Transverse colon (tissue), 4 donors: ENCODE measurements around the gene NR4A1. TPM values are rescaled to one million over a fixed set of nuclear protein-coding genes. Genes with fewer than 3 reads are reported as not detected.

Experiments
- DNase-seq: peaks from one replicate; pipeline ENCODE4 v3.0.0-alpha.2; 2019
- H3K27ac ChIP-seq, 4 donors: fragments of 200-600 bp; sonication (generic); 2 replicates each; pipeline ENCODE4 v1.5.1; 2016 to 2018; ENCODE audit warnings: inconsistent platforms in 4 of 4
- H3K27me3 ChIP-seq: fragments of 200-600 bp; sonication (generic); 2 replicates; pipeline ENCODE4 v1.5.1; 2017; ENCODE audit warnings: inconsistent platforms
- H3K36me3 ChIP-seq, 4 donors: fragments of 200-600 bp; sonication (generic); 2 replicates each; pipeline ENCODE4 v1.5.1; 2017 to 2019; ENCODE audit warnings: inconsistent platforms in 4 of 4
- H3K4me1 ChIP-seq, 4 donors: fragments of 200-600 bp; sonication (generic); 2 replicates each; pipeline ENCODE4 v1.5.1; 2017 to 2020; ENCODE audit warnings: inconsistent platforms in 4 of 4
- H3K4me3 ChIP-seq, 4 donors: fragments of 200-600 bp; sonication (generic); 1 replicate in 1 of 4; 2 replicates in 3 of 4; pipeline versions ENCODE4 v1.5.1 to v1.6.1; 2017 to 2019; ENCODE audit warnings: inconsistent platforms in 4 of 4
- H3K9me3 ChIP-seq, 2 donors: fragments of 200-600 bp; sonication (generic); 2 replicates each; pipeline ENCODE4 v1.5.1; 2017 to 2019; ENCODE audit warnings: inconsistent platforms in 2 of 2
- EP300 ChIP-seq: sonication (generic); formaldehyde crosslinking; IDR thresholded peaks from one replicate; pipeline ENCODE4 v1.6.1; 2017; ENCODE audit warnings: antibody characterized with exemption, low read depth
- POLR2A ChIP-seq: fragments of 450-650 bp; IDR thresholded peaks from one replicate; pipeline ENCODE4 v1.6.1; 2016; ENCODE audit warnings: antibody characterized with exemption, mild to moderate bottlenecking, moderate library complexity
- POLR2AphosphoS5 ChIP-seq, 3 donors: sonication (generic); formaldehyde crosslinking; IDR thresholded peaks; one replicate each; pipeline ENCODE4 v1.6.1; 2016; ENCODE audit warnings: antibody characterized with exemption in 3 of 3
- WGBS, 2 donors: methylation state at CpG; one replicate each; pipeline ENCODE4 v1.1.5; 2018; ENCODE audit warnings: low coverage in 1 of 2; 5-methylcytosine and 5-hydroxymethylcytosine counted together
- in situ Hi-C, 4 donors: fragments of 200-750 bp; cut with MboI; loops; one replicate each; pipeline versions ENCODE4 v1.15.0 to v1.15.1; 2017; ENCODE audit warnings: low sequenced_read_pairs in 3 of 4, low pct_ligation_motif_present in 1 of 4, low pct_unique_long_range_greater_than_20kb in 1 of 4
- intact Hi-C: fragments of 100-400 bp; cut with DNase I; formaldehyde crosslinking; loops from one replicate; pipeline ENCODE4 v1.15.1; 2023; ENCODE audit warnings: low total_unique reads
- total RNA-seq, 4 donors: library from RNA; depleted of rRNA; stranded (reverse); fragments of >200 nt; gene quantifications; one replicate each; pipeline ENCODE4 v1.1.0, GENCODE V29; 2016
- TF ChIP-seq, protein P1 (sequence below), 5 experiments: fragments of 200-600 bp in 3 of 5; fragments of 450-650 bp in 2 of 5; sonication (generic) in 3 of 5; IDR thresholded peaks; 1 replicate in 2 of 5; 2 replicates in 3 of 5; pipeline ENCODE4 v1.5.1; 2016 to 2017; ENCODE audit warnings: antibody characterized with exemption in 5 of 5, inconsistent platforms in 3 of 5, mild to moderate bottlenecking in 2 of 5, moderate library complexity in 1 of 5

The NR4A1 gene
- total RNA-seq, 4 donors from 2014 or later: 50.7 to 102 (median 76.9) TPM

GRCh38 chr12:52007158-52007921 is 43.9 kb upstream of the NR4A1 start:
- H3K4me3 ChIP-seq: peak overlapping the region; percentile 30 to 82 (median 64)
- peak overlapping the region; percentile 78 to 91 (median 82) for H3K27ac ChIP-seq
- no peaks in the 10 kb centered on the region for H3K36me3 ChIP-seq
- TF ChIP-seq POLR2AphosphoS5 (IDR thresholded peaks at IDR 0.05): peak in 2 of 3 donors; percentile 4 to 31
- peak; percentile 7 for TF ChIP-seq POLR2A
- no peak for TF ChIP-seq EP300
- in situ Hi-C loops (no loop called here), intact Hi-C loops (no loop called here)
- peak; percentile 50 for DNase-seq
- WGBS, 2 donors: 14% methylated on average over 47 of the region's 72 CpGs; no CpG with 5 or more reads in 1 of the 2 donors
- peaks cover 0 to 36% (median 19%) of the 10 kb centered on the region in 4 donors for H3K4me1 ChIP-seq
- H3K27me3 ChIP-seq: peaks cover 30% of the 10 kb centered on the region
- H3K9me3 ChIP-seq: no peaks in the 10 kb centered on the region

DNA sequence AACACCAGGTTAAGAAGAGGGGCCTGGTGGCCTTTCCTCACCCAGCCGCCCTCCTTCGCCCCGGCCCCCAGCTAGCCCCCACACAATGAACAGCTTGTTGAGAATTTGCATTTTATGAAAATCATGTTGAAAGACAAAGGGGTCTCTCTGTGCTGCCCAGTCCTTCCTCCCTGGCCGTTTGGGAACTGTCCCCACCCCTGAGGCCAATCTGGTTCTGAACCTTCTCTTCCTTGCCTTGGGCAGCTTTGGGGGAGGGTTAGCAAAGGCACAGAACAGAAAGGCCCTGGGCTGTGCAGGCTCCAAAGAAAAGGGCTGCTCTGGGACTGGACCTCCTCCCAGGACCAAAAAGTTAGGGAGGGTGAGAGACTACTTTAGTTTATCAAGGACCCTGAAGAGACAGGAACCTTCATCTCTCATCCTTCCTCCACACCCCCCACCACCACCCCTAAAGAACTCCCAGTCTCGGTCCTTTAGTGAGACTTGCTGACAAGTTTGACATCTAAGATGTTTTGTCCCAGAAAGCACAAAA is 43.2 kb upstream of the NR4A1 start:
- WGBS, 2 donors: 46 to 73% methylated on average over 3 to 5 of the region's 5 CpGs
- DNase-seq: no peak
- Histone ChIP-seq H3K4me1 (peaks cover 0 to 36% (median 19%) of the 10 kb centered on the region in 4 donors), H3K9me3 (no peaks in the 10 kb centered on the region), H3K4me3 (peak overlapping the region; percentile 30 to 82 (median 64)), H3K36me3 (no peaks in the 10 kb centered on the region), H3K27ac (peak overlapping the region; percentile 78 to 91 (median 82)), H3K27me3 (peaks cover 30% of the 10 kb centered on the region)
- in situ Hi-C loops (no loop called here), intact Hi-C loops (no loop called here)
- TF ChIP-seq, protein P1, sequence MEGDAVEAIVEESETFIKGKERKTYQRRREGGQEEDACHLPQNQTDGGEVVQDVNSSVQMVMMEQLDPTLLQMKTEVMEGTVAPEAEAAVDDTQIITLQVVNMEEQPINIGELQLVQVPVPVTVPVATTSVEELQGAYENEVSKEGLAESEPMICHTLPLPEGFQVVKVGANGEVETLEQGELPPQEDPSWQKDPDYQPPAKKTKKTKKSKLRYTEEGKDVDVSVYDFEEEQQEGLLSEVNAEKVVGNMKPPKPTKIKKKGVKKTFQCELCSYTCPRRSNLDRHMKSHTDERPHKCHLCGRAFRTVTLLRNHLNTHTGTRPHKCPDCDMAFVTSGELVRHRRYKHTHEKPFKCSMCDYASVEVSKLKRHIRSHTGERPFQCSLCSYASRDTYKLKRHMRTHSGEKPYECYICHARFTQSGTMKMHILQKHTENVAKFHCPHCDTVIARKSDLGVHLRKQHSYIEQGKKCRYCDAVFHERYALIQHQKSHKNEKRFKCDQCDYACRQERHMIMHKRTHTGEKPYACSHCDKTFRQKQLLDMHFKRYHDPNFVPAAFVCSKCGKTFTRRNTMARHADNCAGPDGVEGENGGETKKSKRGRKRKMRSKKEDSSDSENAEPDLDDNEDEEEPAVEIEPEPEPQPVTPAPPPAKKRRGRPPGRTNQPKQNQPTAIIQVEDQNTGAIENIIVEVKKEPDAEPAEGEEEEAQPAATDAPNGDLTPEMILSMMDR (IDR thresholded peaks at IDR 0.05): no peak
- no peak for TF ChIP-seq POLR2A
- no peak for TF ChIP-seq POLR2AphosphoS5 (IDR thresholded peaks at IDR 0.05)
- TF ChIP-seq EP300: no peak

DNA sequence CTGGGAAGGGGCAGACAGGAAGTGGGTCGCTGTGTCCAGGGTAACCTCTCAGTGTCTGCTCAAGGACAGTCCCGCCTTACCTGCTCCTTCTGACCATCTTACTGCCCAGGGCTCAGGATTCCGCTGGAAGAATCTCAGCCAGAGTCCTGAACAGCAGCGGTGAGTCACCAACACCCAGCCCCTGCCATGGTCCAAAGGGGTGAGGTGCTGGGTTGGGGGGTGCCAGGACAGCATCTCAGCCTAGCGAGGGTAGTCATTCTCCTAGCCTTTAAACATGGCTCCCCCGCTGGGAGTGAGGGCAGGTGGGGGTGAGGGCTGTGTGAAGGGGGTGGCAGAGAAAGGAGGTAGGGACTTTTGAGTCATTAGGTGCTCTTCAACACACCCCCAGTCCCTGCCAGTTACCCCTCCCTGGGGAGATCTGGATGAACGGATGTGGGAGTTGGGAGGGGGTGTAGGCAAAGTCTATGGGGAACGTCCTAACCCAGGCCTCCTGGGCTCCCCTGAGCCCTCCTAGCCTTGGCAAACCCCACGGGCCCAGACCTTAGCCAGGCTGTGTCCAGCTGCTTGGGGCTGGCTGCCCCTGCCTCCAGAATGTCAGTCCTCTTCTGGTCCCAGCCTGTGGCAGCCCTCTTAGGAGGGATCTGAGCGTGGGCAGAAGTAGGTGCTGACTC is 42.0 kb upstream of the NR4A1 start:
- TF ChIP-seq POLR2AphosphoS5 (IDR thresholded peaks at IDR 0.05) (no peak), POLR2A (no peak), EP300 (no peak)
- TF ChIP-seq, protein P1 (IDR thresholded peaks at IDR 0.05): no peak
- H3K4me1 ChIP-seq: peaks cover 0 to 33% (median 19%) of the 10 kb centered on the region in 4 donors
- no peak for DNase-seq
- peaks cover 34% of the 10 kb centered on the region for H3K27me3 ChIP-seq
- 81% methylated on average over 10 of the region's 10 CpGs; no CpG with 5 or more reads in 1 of the 2 donors for WGBS, 2 donors
- no peaks in the 10 kb centered on the region for H3K9me3 ChIP-seq
- no peaks in the 10 kb centered on the region for H3K36me3 ChIP-seq
- in situ Hi-C loops: no loop called here
- H3K4me3 ChIP-seq: peak overlapping the region in 1 of 4 donors; percentile 1
- intact Hi-C loops: no loop called here
- peak overlapping the region; percentile 78 to 91 (median 82) for H3K27ac ChIP-seq

DNA sequence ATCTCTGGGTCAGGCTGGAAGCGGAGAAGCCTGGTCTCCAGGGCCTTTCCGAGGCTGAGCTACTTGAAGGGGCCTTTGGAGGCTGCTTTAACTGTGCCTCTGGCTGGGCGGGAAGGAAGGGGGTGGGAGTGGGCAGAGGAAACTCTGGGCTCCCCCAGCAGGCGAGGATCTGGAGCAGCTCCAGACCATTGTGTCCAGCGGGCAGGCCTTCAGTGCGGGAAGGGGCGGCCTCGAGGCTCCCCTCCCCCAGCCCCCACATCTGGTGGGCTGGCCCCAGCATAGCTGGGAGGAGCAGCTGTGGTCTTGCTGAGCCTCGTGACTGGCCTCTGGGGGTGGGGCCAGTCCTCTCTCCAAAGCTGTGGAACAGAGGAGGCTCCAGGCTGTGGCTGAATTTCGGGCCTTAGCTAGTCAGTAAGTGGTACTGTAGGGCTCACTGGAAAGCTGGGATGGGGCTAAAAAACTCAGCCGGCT is 41.1 kb upstream of the NR4A1 start:
- WGBS, 2 donors: 55% methylated on average over 9 of the region's 11 CpGs; no CpG with 5 or more reads in 1 of the 2 donors
- TF ChIP-seq EP300 (no peak), POLR2AphosphoS5 (IDR thresholded peaks at IDR 0.05) (peak in 2 of 3 donors; percentile 42 to 70), POLR2A (peak; percentile 8)
- in situ Hi-C loops: no loop called here
- no peaks in the 10 kb centered on the region for H3K9me3 ChIP-seq
- H3K36me3 ChIP-seq: no peaks in the 10 kb centered on the region
- intact Hi-C loops: no loop called here
- H3K27me3 ChIP-seq: peaks cover 38% of the 10 kb centered on the region
- peak overlapping the region; percentile 78 to 91 (median 82) for H3K27ac ChIP-seq
- peak overlapping the region in 1 of 4 donors; percentile 9 for H3K4me3 ChIP-seq
- peaks cover 0 to 31% (median 19%) of the 10 kb centered on the region in 4 donors for H3K4me1 ChIP-seq
- DNase-seq: peak; percentile 52
